WTC11 (cell line): ENCODE results near the gene CADM1. TPM values are rescaled to one million over a fixed set of nuclear protein-coding genes. Genes with fewer than 3 reads are reported as not detected.

Experiments
- ATAC-seq: fragments of 200-7000 bp; cut with Tn5 transposase; 2 replicates; pipeline ENCODE4 v1.10.0; 2021; ENCODE audit warnings: mild to moderate bottlenecking, moderate library complexity
- CTCF ChIA-PET: fragments of 300-600 bp; sonication (Branson Sonifier 250); formaldehyde crosslinking; loops from one replicate; lab custom pipeline; 2021; ENCODE audit warnings: antibody characterized with exemption; lab: Charles Lee
- POLR2A ChIA-PET: fragments of 350-600 bp; sonication (Branson Sonifier 250); formaldehyde crosslinking; loops from one replicate; lab custom pipeline; 2021; ENCODE audit warnings: antibody characterized with exemption; lab: Charles Lee
- DNase-seq: peaks from one replicate; pipeline ENCODE4 v3.0.0; 2021; ENCODE audit warnings: low spot score
- H3K27ac Mint-ChIP-seq: 2 replicates; pipeline ENCODE4 v1.8.0; 2021; ENCODE audit warnings: mixed read lengths
- H3K27me3 Mint-ChIP-seq: 2 replicates; pipeline ENCODE4 v1.8.0; 2021; ENCODE audit warnings: low read depth, mild to moderate bottlenecking, moderate library complexity, mixed read lengths
- H3K36me3 Mint-ChIP-seq: 2 replicates; pipeline ENCODE4 v1.8.0; 2021; ENCODE audit warnings: mixed read lengths
- H3K4me1 Mint-ChIP-seq: 2 replicates; pipeline ENCODE4 v1.8.0; 2022; ENCODE audit warnings: mixed read lengths
- H3K4me3 Mint-ChIP-seq: 2 replicates; pipeline ENCODE4 v1.8.0; 2021; ENCODE audit warnings: mild to moderate bottlenecking, moderate library complexity, mixed read lengths
- H3K9me3 Mint-ChIP-seq: 2 replicates; pipeline ENCODE4 v1.8.0; 2021; ENCODE audit warnings: mixed read lengths
- CBFB ChIP-seq: sonication (generic); formaldehyde crosslinking; IDR thresholded peaks from 2 replicates; pipeline ENCODE4 v1.8.1; 2022; ENCODE audit warnings: mild to moderate bottlenecking, low read depth, missing genetic modification reagents
- FOXK1 ChIP-seq: sonication (generic); formaldehyde crosslinking; IDR thresholded peaks from 2 replicates; pipeline ENCODE4 v1.8.0; 2022; ENCODE audit warnings: mild to moderate bottlenecking, moderate library complexity, missing genetic modification reagents
- GABPB1 ChIP-seq: sonication (generic); formaldehyde crosslinking; IDR thresholded peaks from 2 replicates; pipeline ENCODE4 v1.8.1; 2023; ENCODE audit warnings: mild to moderate bottlenecking, missing genetic modification reagents
- GTF2I ChIP-seq: fragments of 250-450 bp; sonication (Bioruptor Pico); conservative IDR thresholded peaks from 2 replicates; pipeline ENCODE4 v1.4.0; 2021; ENCODE audit warnings: mild to moderate bottlenecking
- IRF2 ChIP-seq: sonication (generic); formaldehyde crosslinking; IDR thresholded peaks from 2 replicates; pipeline ENCODE4 v1.8.0; 2022; ENCODE audit warnings: low read depth, missing genetic modification reagents, borderline replicate concordance
- JUN ChIP-seq: sonication (generic); formaldehyde crosslinking; IDR thresholded peaks from 2 replicates; pipeline ENCODE4 v1.8.0; 2023; ENCODE audit warnings: mild to moderate bottlenecking, missing genetic modification reagents
- NFYB ChIP-seq: sonication (generic); formaldehyde crosslinking; conservative IDR thresholded peaks from 2 replicates; pipeline ENCODE4 v1.8.0; 2022; ENCODE audit warnings: low read depth, missing genetic modification reagents
- RORB ChIP-seq: fragments of 250-450 bp; sonication (Bioruptor Pico); IDR thresholded peaks from 2 replicates; pipeline ENCODE4 v1.9.0; 2021; ENCODE audit warnings: mild to moderate bottlenecking
- SMAD3 ChIP-seq: sonication (generic); formaldehyde crosslinking; IDR thresholded peaks from 2 replicates; pipeline ENCODE4 v1.8.0; 2022; ENCODE audit warnings: missing genetic modification reagents, mild to moderate bottlenecking, borderline replicate concordance
- SMAD4 ChIP-seq: sonication (generic); formaldehyde crosslinking; IDR thresholded peaks from 2 replicates; pipeline ENCODE4 v1.8.0; 2022; ENCODE audit warnings: mild to moderate bottlenecking, missing genetic modification reagents
- ZBTB21 ChIP-seq: sonication (generic); formaldehyde crosslinking; IDR thresholded peaks from 2 replicates; pipeline ENCODE4 v1.8.1; 2023; ENCODE audit warnings: mild to moderate bottlenecking, missing genetic modification reagents, borderline replicate concordance
- ZNF232 ChIP-seq: sonication (generic); formaldehyde crosslinking; IDR thresholded peaks from 2 replicates; pipeline ENCODE4 v1.8.0; 2022; ENCODE audit warnings: mild to moderate bottlenecking, missing genetic modification reagents
- ZNF263 ChIP-seq: sonication (generic); formaldehyde crosslinking; IDR thresholded peaks from 2 replicates; pipeline ENCODE4 v1.8.1; 2022; ENCODE audit warnings: low read depth, mild to moderate bottlenecking, moderate library complexity, missing genetic modification reagents
- ZNF416 ChIP-seq: fragments of 250-450 bp; sonication (Bioruptor Pico); IDR thresholded peaks from 2 replicates; pipeline ENCODE4 v1.9.0; 2021; ENCODE audit warnings: mild to moderate bottlenecking, inconsistent platforms
- ZNF671 ChIP-seq: fragments of 250-450 bp; sonication (Bioruptor Pico); IDR thresholded peaks from 2 replicates; pipeline ENCODE4 v1.8.0; 2021; ENCODE audit warnings: mild to moderate bottlenecking
- total RNA-seq: library from RNA; stranded (reverse); gene quantifications from 3 replicates; pipeline ENCODE4 v1.2.3, GENCODE V29; 2021
- TF ChIP-seq, protein P1 (sequence below): fragments of 250-450 bp; sonication (Bioruptor Pico); IDR thresholded peaks from 2 replicates; pipeline ENCODE4 v1.9.0; 2021; ENCODE audit warnings: mild to moderate bottlenecking
- TF ChIP-seq, protein P2 (sequence below): sonication (generic); formaldehyde crosslinking; IDR thresholded peaks from 2 replicates; pipeline ENCODE4 v1.8.1; 2023; ENCODE audit warnings: mild to moderate bottlenecking, missing genetic modification reagents, moderate library complexity
- TF ChIP-seq, protein P3 (sequence below): fragments of 200-600 bp; IDR thresholded peaks from 2 replicates; pipeline ENCODE4 v1.8.0; 2022; ENCODE audit warnings: antibody characterized with exemption
- TF ChIP-seq, protein P4 (sequence below): sonication (generic); formaldehyde crosslinking; IDR thresholded peaks from 2 replicates; pipeline ENCODE4 v1.8.0; 2022; ENCODE audit warnings: mild to moderate bottlenecking, missing genetic modification reagents
- TF ChIP-seq, protein P5 (sequence below): sonication (generic); formaldehyde crosslinking; IDR thresholded peaks from 2 replicates; pipeline ENCODE4 v1.8.0; 2022; ENCODE audit warnings: mild to moderate bottlenecking, missing genetic modification reagents
- TF ChIP-seq, protein P6 (sequence below): sonication (generic); formaldehyde crosslinking; IDR thresholded peaks from 2 replicates; pipeline ENCODE4 v1.8.0; 2023; ENCODE audit warnings: mild to moderate bottlenecking, missing genetic modification reagents
- TF ChIP-seq, protein P7 (sequence below): sonication (generic); formaldehyde crosslinking; IDR thresholded peaks from 2 replicates; pipeline ENCODE4 v1.8.1; 2022; ENCODE audit warnings: missing genetic modification reagents, borderline replicate concordance
- TF ChIP-seq, protein P8 (sequence below): sonication (generic); formaldehyde crosslinking; IDR thresholded peaks from 2 replicates; pipeline ENCODE4 v1.8.0; 2022; ENCODE audit warnings: mild to moderate bottlenecking, missing genetic modification reagents
- TF ChIP-seq, protein P9 (sequence below): sonication (generic); formaldehyde crosslinking; conservative IDR thresholded peaks from 2 replicates; pipeline ENCODE4 v1.8.1; 2022; ENCODE audit warnings: mild to moderate bottlenecking, missing genetic modification reagents
- TF ChIP-seq, protein P10 (sequence below): sonication (generic); formaldehyde crosslinking; IDR thresholded peaks from 2 replicates; pipeline ENCODE4 v1.8.1; 2023; ENCODE audit warnings: mild to moderate bottlenecking, missing genetic modification reagents

CADM1 gene
- total RNA-seq, 1 experiment from 2014 or later: 26.8 TPM

DNA sequence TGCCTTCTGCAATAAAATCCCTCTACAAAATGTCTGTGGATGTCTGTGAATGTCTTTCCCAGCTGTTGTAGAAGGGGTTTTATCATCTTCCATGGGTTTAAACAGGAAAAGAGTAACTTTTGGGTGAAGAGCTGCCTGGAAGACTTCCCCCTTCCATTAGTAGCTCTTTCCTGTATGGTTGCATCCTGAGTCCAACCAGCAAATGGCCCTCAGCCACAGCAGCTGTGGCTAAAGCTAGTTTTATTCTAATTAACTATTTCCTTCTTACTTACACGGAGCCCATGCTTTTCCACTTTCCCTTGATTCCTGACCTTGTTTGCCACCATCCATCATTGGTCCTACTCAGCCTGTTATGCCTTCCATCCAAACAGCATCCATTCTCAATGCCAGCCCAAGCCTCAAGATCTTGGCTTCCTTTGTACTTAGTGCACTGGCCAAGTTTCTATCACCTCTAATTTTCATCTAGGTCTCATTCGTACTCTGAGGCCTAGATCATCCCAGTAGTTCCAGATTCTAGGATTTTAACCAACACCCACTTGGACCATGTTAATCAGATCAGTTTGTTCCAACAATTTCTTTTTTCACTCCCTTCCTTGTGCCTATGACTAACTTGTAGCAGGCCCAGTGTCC lies 41.5 kb upstream of the CADM1 start (continued):
- TF ChIP-seq IRF2 (CRISPR knock-in tag) (no peak), ZNF416 (CRISPR knock-in tag) (no peak), NFYB (no peak), GTF2I (CRISPR knock-in tag) (no peak)
- TF ChIP-seq, protein P1, sequence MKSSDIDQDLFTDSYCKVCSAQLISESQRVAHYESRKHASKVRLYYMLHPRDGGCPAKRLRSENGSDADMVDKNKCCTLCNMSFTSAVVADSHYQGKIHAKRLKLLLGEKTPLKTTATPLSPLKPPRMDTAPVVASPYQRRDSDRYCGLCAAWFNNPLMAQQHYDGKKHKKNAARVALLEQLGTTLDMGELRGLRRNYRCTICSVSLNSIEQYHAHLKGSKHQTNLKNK (CRISPR knock-in tag): no peak
- TF ChIP-seq, protein P2, sequence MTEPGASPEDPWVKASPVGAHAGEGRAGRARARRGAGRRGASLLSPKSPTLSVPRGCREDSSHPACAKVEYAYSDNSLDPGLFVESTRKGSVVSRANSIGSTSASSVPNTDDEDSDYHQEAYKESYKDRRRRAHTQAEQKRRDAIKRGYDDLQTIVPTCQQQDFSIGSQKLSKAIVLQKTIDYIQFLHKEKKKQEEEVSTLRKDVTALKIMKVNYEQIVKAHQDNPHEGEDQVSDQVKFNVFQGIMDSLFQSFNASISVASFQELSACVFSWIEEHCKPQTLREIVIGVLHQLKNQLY (CRISPR knock-in tag): no peak
- TF ChIP-seq, protein P3, sequence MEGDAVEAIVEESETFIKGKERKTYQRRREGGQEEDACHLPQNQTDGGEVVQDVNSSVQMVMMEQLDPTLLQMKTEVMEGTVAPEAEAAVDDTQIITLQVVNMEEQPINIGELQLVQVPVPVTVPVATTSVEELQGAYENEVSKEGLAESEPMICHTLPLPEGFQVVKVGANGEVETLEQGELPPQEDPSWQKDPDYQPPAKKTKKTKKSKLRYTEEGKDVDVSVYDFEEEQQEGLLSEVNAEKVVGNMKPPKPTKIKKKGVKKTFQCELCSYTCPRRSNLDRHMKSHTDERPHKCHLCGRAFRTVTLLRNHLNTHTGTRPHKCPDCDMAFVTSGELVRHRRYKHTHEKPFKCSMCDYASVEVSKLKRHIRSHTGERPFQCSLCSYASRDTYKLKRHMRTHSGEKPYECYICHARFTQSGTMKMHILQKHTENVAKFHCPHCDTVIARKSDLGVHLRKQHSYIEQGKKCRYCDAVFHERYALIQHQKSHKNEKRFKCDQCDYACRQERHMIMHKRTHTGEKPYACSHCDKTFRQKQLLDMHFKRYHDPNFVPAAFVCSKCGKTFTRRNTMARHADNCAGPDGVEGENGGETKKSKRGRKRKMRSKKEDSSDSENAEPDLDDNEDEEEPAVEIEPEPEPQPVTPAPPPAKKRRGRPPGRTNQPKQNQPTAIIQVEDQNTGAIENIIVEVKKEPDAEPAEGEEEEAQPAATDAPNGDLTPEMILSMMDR: no peak

DNA sequence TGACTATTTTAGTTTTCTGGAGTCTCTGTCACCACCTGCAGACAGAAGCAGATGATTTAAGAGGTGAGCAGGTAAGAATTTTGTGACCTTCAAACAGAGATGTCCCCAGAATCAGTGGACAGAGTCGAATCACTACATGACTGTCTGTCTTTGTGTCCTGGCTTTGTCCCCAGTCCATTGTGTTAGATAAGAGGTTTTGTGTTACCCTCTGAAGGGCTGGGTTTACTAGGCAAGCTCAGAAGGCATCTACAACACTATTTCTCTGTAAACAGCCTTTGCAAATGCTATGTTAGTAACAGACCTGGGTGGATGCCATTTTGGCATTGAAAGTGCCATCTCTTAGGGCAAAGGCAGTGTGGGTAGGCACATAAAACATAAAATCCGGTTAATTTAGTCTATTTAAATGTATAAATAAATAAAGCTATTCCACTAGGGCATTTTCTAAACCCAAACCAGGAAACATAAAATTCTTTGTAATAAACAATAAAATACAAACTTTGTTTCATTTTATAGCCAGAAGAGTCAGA lies 40.3 kb upstream of the CADM1 start:
- no peak overlapping the region for H3K4me3 Mint-ChIP-seq
- H3K9me3 Mint-ChIP-seq: no peaks in the 10 kb centered on the region; the same call in 1 of the 2 replicates
- ATAC-seq (no peak), DNase-seq (no peak)
- ChIA-PET CTCF (interaction anchor here (2.7 kb wide), 1 partner anchor 14 kb away, joined by 11 read pairs; no protein-coding TSS in a partner anchor), POLR2A (no interaction called here)
- no peak overlapping the region for H3K27ac Mint-ChIP-seq
- TF ChIP-seq FOXK1 (CRISPR knock-in tag) (no peak), IRF2 (CRISPR knock-in tag) (no peak), SMAD3 (CRISPR knock-in tag) (no peak), CBFB (no peak), RORB (CRISPR knock-in tag) (no peak), ZNF232 (CRISPR knock-in tag) (no peak), JUN (CRISPR knock-in tag) (no peak), ZNF671 (no peak), SMAD4 (CRISPR knock-in tag) (no peak), ZBTB21 (CRISPR knock-in tag) (no peak), ZNF263 (CRISPR knock-in tag) (no peak), GABPB1 (CRISPR knock-in tag) (no peak)
- TF ChIP-seq, protein P4, sequence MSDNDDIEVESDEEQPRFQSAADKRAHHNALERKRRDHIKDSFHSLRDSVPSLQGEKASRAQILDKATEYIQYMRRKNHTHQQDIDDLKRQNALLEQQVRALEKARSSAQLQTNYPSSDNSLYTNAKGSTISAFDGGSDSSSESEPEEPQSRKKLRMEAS: no peak
- TF ChIP-seq, protein P5, sequence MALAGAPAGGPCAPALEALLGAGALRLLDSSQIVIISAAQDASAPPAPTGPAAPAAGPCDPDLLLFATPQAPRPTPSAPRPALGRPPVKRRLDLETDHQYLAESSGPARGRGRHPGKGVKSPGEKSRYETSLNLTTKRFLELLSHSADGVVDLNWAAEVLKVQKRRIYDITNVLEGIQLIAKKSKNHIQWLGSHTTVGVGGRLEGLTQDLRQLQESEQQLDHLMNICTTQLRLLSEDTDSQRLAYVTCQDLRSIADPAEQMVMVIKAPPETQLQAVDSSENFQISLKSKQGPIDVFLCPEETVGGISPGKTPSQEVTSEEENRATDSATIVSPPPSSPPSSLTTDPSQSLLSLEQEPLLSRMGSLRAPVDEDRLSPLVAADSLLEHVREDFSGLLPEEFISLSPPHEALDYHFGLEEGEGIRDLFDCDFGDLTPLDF (CRISPR knock-in tag): no peak
- TF ChIP-seq, protein P6, sequence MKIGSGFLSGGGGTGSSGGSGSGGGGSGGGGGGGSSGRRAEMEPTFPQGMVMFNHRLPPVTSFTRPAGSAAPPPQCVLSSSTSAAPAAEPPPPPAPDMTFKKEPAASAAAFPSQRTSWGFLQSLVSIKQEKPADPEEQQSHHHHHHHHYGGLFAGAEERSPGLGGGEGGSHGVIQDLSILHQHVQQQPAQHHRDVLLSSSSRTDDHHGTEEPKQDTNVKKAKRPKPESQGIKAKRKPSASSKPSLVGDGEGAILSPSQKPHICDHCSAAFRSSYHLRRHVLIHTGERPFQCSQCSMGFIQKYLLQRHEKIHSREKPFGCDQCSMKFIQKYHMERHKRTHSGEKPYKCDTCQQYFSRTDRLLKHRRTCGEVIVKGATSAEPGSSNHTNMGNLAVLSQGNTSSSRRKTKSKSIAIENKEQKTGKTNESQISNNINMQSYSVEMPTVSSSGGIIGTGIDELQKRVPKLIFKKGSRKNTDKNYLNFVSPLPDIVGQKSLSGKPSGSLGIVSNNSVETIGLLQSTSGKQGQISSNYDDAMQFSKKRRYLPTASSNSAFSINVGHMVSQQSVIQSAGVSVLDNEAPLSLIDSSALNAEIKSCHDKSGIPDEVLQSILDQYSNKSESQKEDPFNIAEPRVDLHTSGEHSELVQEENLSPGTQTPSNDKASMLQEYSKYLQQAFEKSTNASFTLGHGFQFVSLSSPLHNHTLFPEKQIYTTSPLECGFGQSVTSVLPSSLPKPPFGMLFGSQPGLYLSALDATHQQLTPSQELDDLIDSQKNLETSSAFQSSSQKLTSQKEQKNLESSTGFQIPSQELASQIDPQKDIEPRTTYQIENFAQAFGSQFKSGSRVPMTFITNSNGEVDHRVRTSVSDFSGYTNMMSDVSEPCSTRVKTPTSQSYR (CRISPR knock-in tag): no peak
- TF ChIP-seq, protein P7, sequence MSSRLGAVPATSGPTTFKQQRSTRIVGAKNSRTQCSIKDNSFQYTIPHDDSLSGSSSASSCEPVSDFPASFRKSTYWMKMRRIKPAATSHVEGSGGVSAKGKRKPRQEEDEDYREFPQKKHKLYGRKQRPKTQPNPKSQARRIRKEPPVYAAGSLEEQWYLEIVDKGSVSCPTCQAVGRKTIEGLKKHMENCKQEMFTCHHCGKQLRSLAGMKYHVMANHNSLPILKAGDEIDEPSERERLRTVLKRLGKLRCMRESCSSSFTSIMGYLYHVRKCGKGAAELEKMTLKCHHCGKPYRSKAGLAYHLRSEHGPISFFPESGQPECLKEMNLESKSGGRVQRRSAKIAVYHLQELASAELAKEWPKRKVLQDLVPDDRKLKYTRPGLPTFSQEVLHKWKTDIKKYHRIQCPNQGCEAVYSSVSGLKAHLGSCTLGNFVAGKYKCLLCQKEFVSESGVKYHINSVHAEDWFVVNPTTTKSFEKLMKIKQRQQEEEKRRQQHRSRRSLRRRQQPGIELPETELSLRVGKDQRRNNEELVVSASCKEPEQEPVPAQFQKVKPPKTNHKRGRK (CRISPR knock-in tag): no peak
- TF ChIP-seq, protein P8, sequence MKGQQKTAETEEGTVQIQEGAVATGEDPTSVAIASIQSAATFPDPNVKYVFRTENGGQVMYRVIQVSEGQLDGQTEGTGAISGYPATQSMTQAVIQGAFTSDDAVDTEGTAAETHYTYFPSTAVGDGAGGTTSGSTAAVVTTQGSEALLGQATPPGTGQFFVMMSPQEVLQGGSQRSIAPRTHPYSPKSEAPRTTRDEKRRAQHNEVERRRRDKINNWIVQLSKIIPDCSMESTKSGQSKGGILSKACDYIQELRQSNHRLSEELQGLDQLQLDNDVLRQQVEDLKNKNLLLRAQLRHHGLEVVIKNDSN: no peak
- TF ChIP-seq, protein P9, sequence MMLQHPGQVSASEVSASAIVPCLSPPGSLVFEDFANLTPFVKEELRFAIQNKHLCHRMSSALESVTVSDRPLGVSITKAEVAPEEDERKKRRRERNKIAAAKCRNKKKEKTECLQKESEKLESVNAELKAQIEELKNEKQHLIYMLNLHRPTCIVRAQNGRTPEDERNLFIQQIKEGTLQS (CRISPR knock-in tag): no peak
- TF ChIP-seq, protein P10, sequence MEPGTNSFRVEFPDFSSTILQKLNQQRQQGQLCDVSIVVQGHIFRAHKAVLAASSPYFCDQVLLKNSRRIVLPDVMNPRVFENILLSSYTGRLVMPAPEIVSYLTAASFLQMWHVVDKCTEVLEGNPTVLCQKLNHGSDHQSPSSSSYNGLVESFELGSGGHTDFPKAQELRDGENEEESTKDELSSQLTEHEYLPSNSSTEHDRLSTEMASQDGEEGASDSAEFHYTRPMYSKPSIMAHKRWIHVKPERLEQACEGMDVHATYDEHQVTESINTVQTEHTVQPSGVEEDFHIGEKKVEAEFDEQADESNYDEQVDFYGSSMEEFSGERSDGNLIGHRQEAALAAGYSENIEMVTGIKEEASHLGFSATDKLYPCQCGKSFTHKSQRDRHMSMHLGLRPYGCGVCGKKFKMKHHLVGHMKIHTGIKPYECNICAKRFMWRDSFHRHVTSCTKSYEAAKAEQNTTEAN (CRISPR knock-in tag): no peak
- no peaks in the 10 kb centered on the region; the same call in 1 of the 2 replicates for H3K27me3 Mint-ChIP-seq
- peaks cover 17% of the 10 kb centered on the region for H3K4me1 Mint-ChIP-seq
- H3K36me3 Mint-ChIP-seq: no peaks in the 10 kb centered on the region
